Cardiac fibroblast (primary cell): ENCODE data around the gene CCDC33.

Experiments used
- DNase-seq, 2 donors: peaks; one replicate each; pipeline versions ENCODE4 v3.0.0 to v3.0.0-alpha.2; 2010; ENCODE audit warnings: low read depth in 2 of 2
- H3K4me3 ChIP-seq, 2 donors: replicated peaks in 1 of 2; 1 replicate in 1 of 2; 2 replicates in 1 of 2; pipeline ENCODE4 v1.5.1; 2011; ENCODE audit warnings: low read depth in 2 of 2, low read length in 2 of 2, mild to moderate bottlenecking in 2 of 2, moderate library complexity in 1 of 2
- TF ChIP-seq, protein P1 (sequence below): IDR thresholded peaks from one replicate; pipeline ENCODE4 v1.5.1; 2011; ENCODE audit warnings: low read depth, mild to moderate bottlenecking, low read length, inconsistent platforms

CCDC33 gene

DNA sequence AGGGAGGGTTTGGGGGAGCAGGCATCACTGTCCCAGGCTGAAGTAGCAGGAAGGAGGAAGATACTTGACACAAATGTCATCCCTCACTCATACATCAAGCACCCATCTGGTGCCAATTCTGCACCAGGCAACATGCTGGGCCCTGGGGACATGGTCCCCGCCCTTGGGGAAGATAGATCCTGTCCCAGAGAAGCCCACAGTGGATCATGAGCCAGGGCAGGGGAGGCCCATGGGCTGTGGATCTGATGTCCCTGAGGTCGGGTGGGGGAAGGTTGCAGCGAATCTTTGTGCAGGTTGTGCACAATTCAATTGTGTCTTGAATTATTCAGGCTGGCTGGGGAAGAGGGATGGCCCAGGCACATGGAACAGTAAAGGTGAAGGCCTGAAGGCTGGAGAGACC is 6.4 kb upstream of the CCDC33 start:
- TF ChIP-seq, protein P1, sequence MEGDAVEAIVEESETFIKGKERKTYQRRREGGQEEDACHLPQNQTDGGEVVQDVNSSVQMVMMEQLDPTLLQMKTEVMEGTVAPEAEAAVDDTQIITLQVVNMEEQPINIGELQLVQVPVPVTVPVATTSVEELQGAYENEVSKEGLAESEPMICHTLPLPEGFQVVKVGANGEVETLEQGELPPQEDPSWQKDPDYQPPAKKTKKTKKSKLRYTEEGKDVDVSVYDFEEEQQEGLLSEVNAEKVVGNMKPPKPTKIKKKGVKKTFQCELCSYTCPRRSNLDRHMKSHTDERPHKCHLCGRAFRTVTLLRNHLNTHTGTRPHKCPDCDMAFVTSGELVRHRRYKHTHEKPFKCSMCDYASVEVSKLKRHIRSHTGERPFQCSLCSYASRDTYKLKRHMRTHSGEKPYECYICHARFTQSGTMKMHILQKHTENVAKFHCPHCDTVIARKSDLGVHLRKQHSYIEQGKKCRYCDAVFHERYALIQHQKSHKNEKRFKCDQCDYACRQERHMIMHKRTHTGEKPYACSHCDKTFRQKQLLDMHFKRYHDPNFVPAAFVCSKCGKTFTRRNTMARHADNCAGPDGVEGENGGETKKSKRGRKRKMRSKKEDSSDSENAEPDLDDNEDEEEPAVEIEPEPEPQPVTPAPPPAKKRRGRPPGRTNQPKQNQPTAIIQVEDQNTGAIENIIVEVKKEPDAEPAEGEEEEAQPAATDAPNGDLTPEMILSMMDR = no peak
- no peak overlapping the region for H3K4me3 ChIP-seq
- DNase-seq = no peak

DNA sequence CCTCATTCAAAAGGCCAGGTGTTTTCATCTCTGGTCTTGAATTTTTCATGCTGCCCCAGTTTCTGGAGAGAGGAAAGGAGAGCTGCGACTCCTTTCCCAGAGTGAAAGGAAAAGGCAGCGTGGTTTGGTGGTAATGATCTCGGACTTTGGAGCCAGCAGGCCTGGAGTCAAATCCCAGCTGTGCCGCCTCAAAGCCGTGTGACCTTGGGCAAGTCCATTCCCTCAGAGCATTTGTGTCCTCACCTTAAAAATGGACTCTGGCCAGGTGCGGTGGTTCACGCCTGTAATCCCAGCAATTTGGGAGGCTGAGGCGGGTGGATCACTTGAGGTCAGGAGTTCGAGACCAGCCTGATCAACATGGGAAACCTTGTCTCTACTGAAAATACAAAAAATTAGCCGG is 4.7 kb upstream of the CCDC33 start:
- DNase-seq = no peak
- no peak overlapping the region for H3K4me3 ChIP-seq
- TF ChIP-seq, protein P1 = no peak

DNA sequence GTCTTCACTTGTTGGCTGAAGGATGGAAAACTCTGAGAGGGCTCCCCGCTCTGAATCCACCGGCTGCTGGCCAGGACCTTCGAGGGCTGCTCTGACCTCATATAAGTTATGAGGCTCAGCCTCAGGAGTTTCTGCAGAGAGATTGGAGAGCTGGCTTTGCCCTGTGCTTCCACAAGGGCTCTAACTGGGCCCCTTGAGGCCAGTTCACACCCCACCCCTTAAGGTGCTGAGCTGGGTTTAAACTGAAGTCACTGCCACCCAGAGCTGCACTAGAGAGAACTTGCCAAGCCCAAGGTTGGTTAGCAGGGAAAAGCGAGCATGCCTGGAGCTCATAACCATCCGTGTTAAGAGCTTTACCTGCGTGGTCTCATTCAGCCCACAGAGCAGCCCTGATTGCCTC is 2.8 kb upstream of the CCDC33 start:
- no peak overlapping the region for H3K4me3 ChIP-seq
- DNase-seq = no peak
- TF ChIP-seq, protein P1 = no peak

DNA sequence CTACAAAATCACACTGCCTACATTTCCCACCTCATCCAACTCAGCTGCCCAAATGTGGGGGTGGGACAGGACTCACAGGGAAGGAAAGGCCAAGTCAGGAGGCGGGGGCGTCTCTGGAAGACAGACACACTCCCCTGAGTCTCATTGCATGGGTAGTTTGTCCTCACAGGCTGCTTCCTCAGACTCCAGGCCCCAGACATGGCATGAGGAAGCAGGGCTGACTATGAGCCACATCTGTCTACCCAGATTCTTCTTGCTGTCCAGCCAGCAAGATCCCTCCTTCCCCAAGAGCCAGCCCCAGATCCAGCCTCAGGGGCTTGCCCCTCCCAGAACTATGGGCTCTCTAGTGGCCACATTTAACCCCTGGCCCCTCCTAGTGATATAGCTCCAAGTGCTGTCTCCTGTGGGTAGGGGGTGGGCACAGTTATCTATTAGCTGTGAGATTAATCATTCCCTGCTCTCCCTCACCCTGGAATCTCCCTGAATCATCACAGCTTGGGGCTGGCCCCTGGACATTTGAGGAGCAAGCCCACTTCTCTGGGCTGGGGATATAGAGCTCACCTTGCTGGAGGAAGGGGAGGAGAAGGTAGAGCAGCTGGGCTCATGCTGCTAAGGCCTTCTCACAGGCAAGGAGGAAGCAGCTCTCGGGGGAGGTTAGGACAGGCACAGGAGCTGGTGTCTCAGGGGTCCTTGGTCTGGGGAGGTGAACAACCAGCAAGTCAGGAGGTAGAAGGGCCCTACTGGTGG is 2.1 kb upstream of the CCDC33 start:
- TF ChIP-seq, protein P1 = no peak
- DNase-seq = no peak
- H3K4me3 ChIP-seq = no peak overlapping the region

DNA sequence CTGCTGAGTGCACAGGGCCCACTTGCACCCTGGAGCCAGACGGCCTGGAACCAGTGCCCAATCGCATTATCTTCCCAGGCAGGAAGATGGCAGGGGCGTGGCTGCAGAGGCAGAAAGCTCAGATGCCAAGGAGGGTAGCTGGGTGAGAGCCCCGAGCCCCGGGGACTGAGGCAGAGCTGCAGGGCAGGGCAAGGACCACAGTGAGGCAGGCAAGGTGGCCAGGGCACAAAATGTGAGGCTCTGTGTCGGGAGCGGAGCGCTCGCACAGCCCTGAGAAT is 1.6 kb upstream of the CCDC33 start:
- DNase-seq = no peak
- no peak overlapping the region for H3K4me3 ChIP-seq
- TF ChIP-seq, protein P1 = no peak

DNA sequence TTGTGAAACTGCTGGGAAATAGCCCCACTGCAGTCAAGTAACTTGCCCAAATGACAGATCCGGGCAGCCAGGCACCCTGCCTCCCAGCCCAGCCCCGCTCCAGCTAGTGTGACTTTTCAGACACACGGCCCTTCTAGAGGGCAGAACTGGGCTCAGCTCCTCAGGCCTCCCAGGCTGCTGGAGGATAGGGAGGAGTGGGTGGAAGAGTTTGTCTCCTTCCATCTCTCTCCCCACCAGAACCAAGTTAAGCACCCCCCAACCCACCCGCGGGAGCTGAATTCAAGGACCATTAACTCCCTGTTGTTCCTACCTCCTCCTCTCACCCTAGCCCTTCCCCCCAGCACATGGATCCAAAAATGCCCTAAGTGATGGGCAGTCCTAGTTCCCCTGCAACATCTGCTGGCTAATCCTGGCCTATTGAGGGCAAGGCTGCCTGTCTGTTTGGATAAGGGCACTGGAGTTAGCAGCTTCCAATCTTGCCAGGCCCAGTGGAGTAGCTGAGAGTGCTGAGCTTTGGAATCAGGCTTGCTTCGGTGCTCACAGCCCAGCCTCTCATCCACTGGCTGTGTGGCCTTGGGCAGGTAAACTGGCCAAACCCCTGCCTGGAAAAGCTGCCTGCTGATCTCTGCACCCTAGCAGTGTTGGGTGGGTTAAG is 3.1 kb downstream of the CCDC33 start:
- no peak overlapping the region for H3K4me3 ChIP-seq
- DNase-seq = no peak
- TF ChIP-seq, protein P1 = no peak
